ENCODE data around the gene CDC6.
A peak's percentile ranks its signal among the peaks of the same experiment; 100 is the strongest.
"Not testable (repeated sequence)": the region's sequence is repeated elsewhere in the genome, so short reads cannot be mapped to it uniquely, and the experiment has no call there.

Gene CDC6

GRCh38 chr17:40290629-40291280 is 3.1 kb downstream of the CDC6 start:
- DNase-seq = peak; percentile 89

GRCh38 chr17:40291281-40291664 is 3.6 kb downstream of the CDC6 start:
- no peak for DNase-seq

GRCh38 chr17:40293363-40293762 is 5.7 kb downstream of the CDC6 start:
- no peak for DNase-seq

- no peak for DNase-seq
These were observed 8.1 kb downstream of the CDC6 start for GRCh38 chr17:40295488-40296436.

- no peak for DNase-seq
These were observed 9.8 kb downstream of the CDC6 start for GRCh38 chr17:40297511-40297910.

GRCh38 chr17:40298726-40299125 is 11.0 kb downstream of the CDC6 start:
- no peak for DNase-seq

GRCh38 chr17:40299159-40299757 is 11.6 kb downstream of the CDC6 start:
- not testable (repeated sequence) for DNase-seq

GRCh38 chr17:40301315-40301714 is 13.6 kb downstream of the CDC6 start:
- peak; percentile 53 for DNase-seq

- peak; percentile 89 for DNase-seq
These were observed 15.5 kb downstream of the CDC6 start for GRCh38 chr17:40303009-40303657.

- DNase-seq = no peak
These were observed 16.3 kb downstream of the CDC6 start for GRCh38 chr17:40303708-40304551.

- DNase-seq = not testable (repeated sequence)
These were observed 16.8 kb downstream of the CDC6 start for GRCh38 chr17:40304552-40304863.

- not testable (repeated sequence) for DNase-seq
These were observed 17.2 kb downstream of the CDC6 start for GRCh38 chr17:40304866-40305265.

- DNase-seq = peak; percentile 53
These were observed 18.7 kb downstream of the CDC6 start for GRCh38 chr17:40306395-40306794.

- peak; percentile 65 for DNase-seq
These were observed 19.5 kb downstream of the CDC6 start for GRCh38 chr17:40307001-40307730.

- DNase-seq = peak; percentile 72
These were observed 20.1 kb downstream of the CDC6 start for GRCh38 chr17:40307740-40308239.

- peak; percentile 74 for DNase-seq
These were observed 21.6 kb downstream of the CDC6 start, which contains the start of gene RARA for GRCh38 chr17:40309031-40309948. RARA (plus strand) TSS chr17:40309180; CDS start chr17:40331219, 22,039 bp downstream.

GRCh38 chr17:40309949-40310510 is 22.4 kb downstream of the CDC6 start:
- no peak for DNase-seq

GRCh38 chr17:40310882-40311391 is 23.3 kb downstream of the CDC6 start:
- DNase-seq = no peak

- DNase-seq = peak; percentile 70
These were observed 23.9 kb downstream of the CDC6 start for GRCh38 chr17:40311575-40311974.
